Superior temporal gyrus (tissue), 1 donor: ENCODE data around the gene GAL3ST2.
"Not testable (repeated sequence)": the region's sequence is repeated elsewhere in the genome, so short reads cannot be mapped to it uniquely, and the experiment has no call there.

Source experiments
- DNase-seq: peaks from one replicate; pipeline ENCODE4 v3.0.0-alpha.2; 2016; ENCODE audit errors: extremely low spot score

Gene GAL3ST2

GRCh38 chr2:241776336-241777169, at the start of gene GAL3ST2:
TSS of gene GAL3ST2 (plus strand) at chr2:241776822. CDS start at chr2:241776956, 134 bp downstream.
- no peak for DNase-seq

- no peak for DNase-seq
These were observed 48.6 kb upstream of the GAL3ST2 start for GRCh38 chr2:241728000-241728399.

- peak; percentile 68 for DNase-seq
These were observed 48.0 kb upstream of the GAL3ST2 start for GRCh38 chr2:241728627-241729026.

GRCh38 chr2:241729868-241730267, 46.8 kb upstream of the GAL3ST2 start:
- DNase-seq, result no peak

- DNase-seq, result no peak
These were observed 45.8 kb upstream of the GAL3ST2 start for GRCh38 chr2:241730671-241731293.

GRCh38 chr2:241732513-241733186, 44.0 kb upstream of the GAL3ST2 start:
- peak; percentile 69 for DNase-seq

GRCh38 chr2:241733391-241734207, 43.0 kb upstream of the GAL3ST2 start:
- DNase-seq, result no peak

- no peak for DNase-seq
These were observed 42.5 kb upstream of the GAL3ST2 start for GRCh38 chr2:241734208-241734466.

- peak; percentile 86 for DNase-seq
These were observed 42.0 kb upstream of the GAL3ST2 start, which contains the start of gene D2HGDH for GRCh38 chr2:241734467-241735208. TSS of gene D2HGDH (plus strand) at chr2:241734630. CDS start at chr2:241735225, 595 bp downstream.

GRCh38 chr2:241736111-241736510, 40.5 kb upstream of the GAL3ST2 start:
- no peak for DNase-seq

- no peak for DNase-seq
These were observed 38.5 kb upstream of the GAL3ST2 start for GRCh38 chr2:241738040-241738686.

GRCh38 chr2:241739177-241739576, 37.4 kb upstream of the GAL3ST2 start:
- DNase-seq, result no peak

GRCh38 chr2:241739651-241740050, 37.0 kb upstream of the GAL3ST2 start:
- no peak for DNase-seq

- DNase-seq, result no peak
These were observed 35.6 kb upstream of the GAL3ST2 start for GRCh38 chr2:241741016-241741415.

GRCh38 chr2:241742320-241742939, 34.2 kb upstream of the GAL3ST2 start:
- DNase-seq, result no peak

GRCh38 chr2:241743008-241743407, 33.6 kb upstream of the GAL3ST2 start:
- DNase-seq, result not testable (repeated sequence)

GRCh38 chr2:241743620-241744019, 33.0 kb upstream of the GAL3ST2 start:
- no peak for DNase-seq

- DNase-seq, result no peak
These were observed 32.4 kb upstream of the GAL3ST2 start for GRCh38 chr2:241744028-241744754.

GRCh38 chr2:241745276-241745675, 31.3 kb upstream of the GAL3ST2 start:
- no peak for DNase-seq

- DNase-seq, result no peak
These were observed 30.5 kb upstream of the GAL3ST2 start for GRCh38 chr2:241746084-241746483.
